CD4-positive, alpha-beta T cell (primary cell): ENCODE results near the gene TTLL9. TPM values are rescaled to one million over a fixed set of nuclear protein-coding genes. Genes with fewer than 3 reads are reported as not detected.

ENCODE experiments used
- ATAC-seq: fragments of 200-7000 bp; cut with Tn5 transposase; one replicate; pipeline ENCODE4 v1.10.0; 2022; ENCODE audit warnings: mild to moderate bottlenecking; ENCODE audit not compliant: poor library complexity
- CTCF ChIA-PET: fragments of 350-600 bp; sonication (Branson Sonifier 250); formaldehyde crosslinking; loops from one replicate; lab custom pipeline; 2021; ENCODE audit warnings: antibody characterized with exemption, inconsistent platforms; lab: Charles Lee
- POLR2A ChIA-PET: fragments of 350-600 bp; sonication (Branson Sonifier 250); formaldehyde crosslinking; loops from one replicate; lab custom pipeline; 2021; ENCODE audit warnings: antibody characterized with exemption, inconsistent platforms; lab: Charles Lee
- DNase-seq, 14 experiments: peaks; one replicate each; pipeline ENCODE4 v3.0.0-alpha.2; 2013 to 2020; ENCODE audit warnings: mixed read lengths in 2 of 14
- H3K27ac ChIP-seq, 2 donors: one replicate each; pipeline versions ENCODE4 v1.5.1 to v1.7.0; 2013; ENCODE audit warnings: low read length in 2 of 2, low read depth in 1 of 2, mild to moderate bottlenecking in 1 of 2
- H3K27me3 ChIP-seq, 2 experiments: 1 replicate in 1 of 2; 2 replicates in 1 of 2; pipeline versions ENCODE4 v1.6.1 to v1.7.0; 2013; ENCODE audit warnings: low read length in 2 of 2, control low read depth in 1 of 2, mild to moderate bottlenecking in 1 of 2, moderate library complexity in 1 of 2; ENCODE audit not compliant: insufficient read depth in 2 of 2, control insufficient read depth in 1 of 2
- H3K36me3 ChIP-seq: one replicate; pipeline ENCODE4 v1.6.1; 2013; ENCODE audit warnings: low read length, control low read depth; ENCODE audit not compliant: insufficient read depth
- H3K4me1 ChIP-seq: one replicate; pipeline ENCODE4 v1.6.1; 2013; ENCODE audit warnings: low read length, control low read depth; ENCODE audit not compliant: insufficient read depth
- H3K4me3 ChIP-seq: one replicate; pipeline ENCODE4 v1.5.1; 2013; ENCODE audit warnings: mild to moderate bottlenecking, low read length, moderate library complexity
- H3K9me3 ChIP-seq, 2 experiments: 1 replicate in 1 of 2; 2 replicates in 1 of 2; pipeline versions ENCODE4 v1.6.1 to v1.7.0; 2013; ENCODE audit warnings: low read length in 2 of 2, mild to moderate bottlenecking in 2 of 2, control low read depth in 1 of 2, moderate library complexity in 1 of 2; ENCODE audit not compliant: control insufficient read depth in 1 of 2, insufficient read depth in 1 of 2
- H3K27ac Mint-ChIP-seq: one replicate; pipeline ENCODE4 v1.8.0; 2020; ENCODE audit warnings: mixed read lengths
- H3K27me3 Mint-ChIP-seq: one replicate; pipeline ENCODE4 v1.8.0; 2021; ENCODE audit warnings: mixed read lengths
- H3K36me3 Mint-ChIP-seq: one replicate; pipeline ENCODE4 v1.8.0; 2021; ENCODE audit warnings: low read depth, mixed read lengths
- H3K4me1 Mint-ChIP-seq: one replicate; pipeline ENCODE4 v1.8.0; 2021; ENCODE audit warnings: low read depth, mixed read lengths
- H3K4me3 Mint-ChIP-seq: one replicate; pipeline ENCODE4 v1.8.0; 2020; ENCODE audit warnings: mild to moderate bottlenecking, mixed read lengths
- H3K9me3 Mint-ChIP-seq: one replicate; pipeline ENCODE4 v1.8.0; 2020; ENCODE audit warnings: mixed read lengths
- CTCF ChIP-seq: fragments of 200-600 bp; IDR thresholded peaks from one replicate; pipeline ENCODE4 v1.8.0; 2022; ENCODE audit warnings: antibody characterized with exemption, mild to moderate bottlenecking
- intact Hi-C, 2 experiments: fragments of 100-400 bp; cut with DNase I in 1 of 2; cut with micrococcal nuclease in 1 of 2; formaldehyde crosslinking; loops; one replicate each; pipeline versions ENCODE4 v1.15.1 to v1.9.0; 2023 to 2025; cut with DNase I, micrococcal nuclease
- total RNA-seq, 174 experiments: library from RNA in 2 of 174; stranded (reverse) in 2 of 174; gene quantifications; one replicate each; pipeline ENCODE4 v1.2.3 and lab custom pipeline; 2021 to 2026

Gene TTLL9
- total RNA-seq, 2 experiments from 2014 or later = not detected

DNA sequence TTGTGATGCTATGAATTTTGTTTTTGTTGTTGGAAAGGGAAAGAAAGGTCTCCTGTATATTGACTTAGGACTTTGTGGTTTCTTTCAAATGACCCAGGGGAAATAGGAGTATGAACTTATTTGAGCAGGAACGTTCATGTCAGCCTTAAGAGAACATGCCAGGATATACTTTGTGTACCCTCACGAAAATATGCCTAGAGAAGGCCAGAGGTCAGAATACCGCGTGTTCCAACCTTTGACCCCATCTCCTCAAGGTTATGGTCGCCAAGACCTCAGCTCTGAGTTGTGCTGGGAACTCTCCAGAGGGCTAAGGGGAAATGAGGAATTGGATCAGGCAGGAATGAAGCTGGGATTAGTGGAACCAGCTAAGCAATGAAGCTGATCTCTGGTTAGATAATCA lies 11.5 kb downstream of the TTLL9 start:
- CTCF ChIA-PET = no interaction called here
- no peaks in the 10 kb centered on the region for H3K9me3 ChIP-seq
- intact Hi-C loops = no loop called here
- DNase-seq = no peak
- no peak for TF ChIP-seq CTCF
- Mint-ChIP-seq H3K9me3 (no peaks in the 10 kb centered on the region), H3K4me3 (no peak overlapping the region), H3K27me3 (peaks cover 27% of the 10 kb centered on the region), H3K36me3 (peaks cover 6% of the 10 kb centered on the region), H3K4me1 (peaks cover 12% of the 10 kb centered on the region), H3K27ac (no peak overlapping the region)
- no peak overlapping the region for H3K27ac ChIP-seq
- no peaks in the 10 kb centered on the region for H3K36me3 ChIP-seq
- no peak overlapping the region for H3K4me3 ChIP-seq
- H3K4me1 ChIP-seq = peaks cover 15% of the 10 kb centered on the region
- peaks cover 0 to 3% of the 10 kb centered on the region in 2 experiments for H3K27me3 ChIP-seq
- ATAC-seq = no peak
- POLR2A ChIA-PET = no interaction called here

GRCh38 chr20:31883829-31884228 lies 13.4 kb downstream of the TTLL9 start:
- Histone ChIP-seq H3K36me3 (no peaks in the 10 kb centered on the region), H3K9me3 (no peaks in the 10 kb centered on the region), H3K27ac (no peak overlapping the region), H3K27me3 (peaks cover 0 to 3% of the 10 kb centered on the region in 2 experiments), H3K4me3 (no peak overlapping the region), H3K4me1 (peaks cover 14% of the 10 kb centered on the region)
- Mint-ChIP-seq H3K9me3 (no peaks in the 10 kb centered on the region), H3K4me3 (no peak overlapping the region), H3K36me3 (peaks cover 6% of the 10 kb centered on the region), H3K27ac (no peak overlapping the region), H3K27me3 (peaks cover 32% of the 10 kb centered on the region), H3K4me1 (peaks cover 12% of the 10 kb centered on the region)
- ATAC-seq (no peak), DNase-seq (no peak)
- TF ChIP-seq CTCF = no peak
- POLR2A ChIA-PET = no interaction called here
- CTCF ChIA-PET = no interaction called here
- intact Hi-C loops = no loop called here

GRCh38 chr20:31890646-31891045 lies 20.2 kb downstream of the TTLL9 start:
- intact Hi-C loops = no loop called here
- no peaks in the 10 kb centered on the region for H3K36me3 ChIP-seq
- CTCF ChIA-PET = no interaction called here
- H3K27me3 Mint-ChIP-seq = peaks cover 24% of the 10 kb centered on the region
- POLR2A ChIA-PET = no interaction called here
- H3K27ac ChIP-seq = no peak overlapping the region
- no peak overlapping the region for H3K27ac Mint-ChIP-seq
- H3K4me3 Mint-ChIP-seq = no peak overlapping the region
- no peaks in the 10 kb centered on the region for H3K36me3 Mint-ChIP-seq
- DNase-seq (no peak), ATAC-seq (no peak)
- no peaks in the 10 kb centered on the region for H3K4me1 ChIP-seq
- no peaks in the 10 kb centered on the region for H3K9me3 Mint-ChIP-seq
- no peaks in the 10 kb centered on the region for H3K9me3 ChIP-seq
- no peaks in the 10 kb centered on the region for H3K4me1 Mint-ChIP-seq
- H3K4me3 ChIP-seq = no peak overlapping the region
- no peaks in the 10 kb centered on the region for H3K27me3 ChIP-seq
- TF ChIP-seq CTCF = no peak
